HG02885 (cell line): Measurements from ENCODE around the gene SRPK2.
A peak's percentile ranks its signal among the peaks of the same experiment; 100 is the strongest.
"Not testable (repeated sequence)": the region's sequence is repeated elsewhere in the genome, so short reads cannot be mapped to it uniquely, and the experiment has no call there.

Source experiments
- ATAC-seq: cut with Tn5 transposase; IDR thresholded peaks from one replicate; pipeline ENCODE4 v1.9.1; 2021; ENCODE audit warnings: mild to moderate bottlenecking; ENCODE audit not compliant: unreplicated experiment, poor library complexity

The SRPK2 gene

DNA sequence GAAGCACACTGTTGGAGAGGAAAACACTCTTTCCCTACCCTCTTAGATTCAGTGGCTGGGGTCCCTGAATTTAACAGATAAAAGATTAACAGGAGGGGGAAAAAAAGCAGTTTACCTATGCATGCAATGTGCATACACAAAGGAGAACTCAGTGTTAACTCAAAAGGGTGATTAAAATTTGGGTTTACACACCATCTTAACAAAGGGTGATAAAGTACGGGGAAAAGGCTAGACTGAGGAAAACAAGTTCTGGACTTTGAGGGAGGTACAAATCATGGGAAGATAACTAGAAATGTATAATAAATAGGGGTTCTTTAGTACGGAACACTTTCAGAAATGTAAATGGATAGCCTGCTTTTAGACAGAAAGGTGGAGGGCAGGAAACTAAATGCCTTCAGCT, 83.1 kb downstream of the SRPK2 start:
- ATAC-seq, result no peak

DNA sequence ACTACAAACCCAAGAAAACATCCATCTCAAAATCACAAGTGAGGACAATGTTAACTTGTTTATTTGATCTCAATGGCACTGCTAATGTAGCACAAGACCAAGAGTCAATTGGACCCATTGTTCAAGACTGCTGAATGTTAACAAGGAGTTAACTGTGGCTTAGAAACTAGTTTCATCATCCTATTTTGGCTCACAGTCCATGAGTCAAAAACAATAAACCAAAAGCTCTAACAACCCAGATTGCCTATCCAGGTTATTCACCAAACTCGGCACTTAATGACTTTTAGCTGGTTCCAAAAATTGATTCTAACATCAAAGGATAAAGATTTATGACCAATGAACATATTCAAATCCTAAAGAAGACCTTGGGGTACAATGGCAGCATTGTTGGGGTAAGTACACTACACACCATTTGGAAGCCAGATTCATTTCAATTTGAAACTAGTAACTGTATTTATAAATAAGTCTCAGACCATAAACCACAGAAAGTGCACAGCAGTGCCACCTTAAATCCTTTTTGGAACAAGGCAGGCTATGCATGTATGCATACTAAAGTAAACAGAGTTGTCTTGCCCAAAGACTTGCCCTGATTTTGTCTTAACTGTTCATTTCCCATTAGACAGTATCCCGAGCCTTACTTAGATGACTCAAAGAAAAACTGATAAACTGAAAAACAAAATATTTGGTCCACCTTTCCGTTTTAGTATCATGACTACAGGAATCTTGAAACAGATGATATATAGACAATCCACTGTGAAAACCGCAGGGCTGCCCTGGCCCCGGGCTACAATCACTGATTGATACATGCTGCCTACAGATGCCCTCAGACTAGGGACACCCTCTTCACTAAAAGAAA, 84.5 kb downstream of the SRPK2 start:
- ATAC-seq, result peak; percentile 78

- not testable (repeated sequence) for ATAC-seq
Observed at GRCh38 chr7:105300587-105300986, 88.1 kb downstream of the SRPK2 start.

GRCh38 chr7:105298439-105298894, 90.3 kb downstream of the SRPK2 start:
- peak; percentile 96 for ATAC-seq

GRCh38 chr7:105297985-105298384, 90.7 kb downstream of the SRPK2 start:
- peak; percentile 36 for ATAC-seq

DNA sequence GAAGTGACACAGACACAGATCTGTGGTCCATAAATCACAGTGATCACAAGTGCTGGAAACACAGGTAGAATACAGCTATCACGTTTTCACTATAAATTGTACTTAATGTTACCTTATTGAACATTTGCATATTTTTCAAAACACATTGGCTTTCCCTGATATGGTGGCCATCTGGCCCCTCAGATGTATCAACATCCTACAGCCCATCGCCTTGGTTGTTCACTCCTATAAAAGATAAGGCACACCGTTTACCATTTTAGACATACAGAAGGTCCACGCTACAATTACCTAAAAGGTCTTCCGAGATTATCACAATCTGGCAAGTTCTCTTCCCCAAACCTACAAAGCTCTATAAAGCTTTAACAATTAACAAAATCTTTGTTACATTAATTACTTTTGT, 91.4 kb downstream of the SRPK2 start:
- no peak for ATAC-seq

DNA sequence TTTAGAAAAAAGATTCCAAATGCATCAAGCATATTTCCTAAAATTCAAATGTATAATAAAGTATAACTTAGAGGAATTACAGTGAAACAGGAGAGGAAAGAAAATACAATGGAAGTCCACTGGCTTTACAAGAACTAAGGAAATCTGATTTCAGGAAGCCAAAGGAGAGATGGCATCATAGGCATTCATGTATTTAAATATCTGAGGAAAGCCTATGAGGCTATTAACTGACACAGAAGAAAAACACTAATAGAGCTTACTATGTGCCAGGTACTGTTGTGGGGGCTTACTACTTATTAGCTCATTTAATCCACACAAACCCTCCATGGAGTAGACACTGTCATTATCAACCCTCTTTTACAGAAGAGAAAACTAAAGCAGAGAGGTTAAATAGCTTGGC, 92.2 kb downstream of the SRPK2 start:
- no peak for ATAC-seq

- ATAC-seq, result no peak
Observed at GRCh38 chr7:105295596-105296352, 92.9 kb downstream of the SRPK2 start.

GRCh38 chr7:105294482-105294881, 94.2 kb downstream of the SRPK2 start:
- not testable (repeated sequence) for ATAC-seq

- no peak for ATAC-seq
Observed at GRCh38 chr7:105289704-105290103, 99.0 kb downstream of the SRPK2 start.

DNA sequence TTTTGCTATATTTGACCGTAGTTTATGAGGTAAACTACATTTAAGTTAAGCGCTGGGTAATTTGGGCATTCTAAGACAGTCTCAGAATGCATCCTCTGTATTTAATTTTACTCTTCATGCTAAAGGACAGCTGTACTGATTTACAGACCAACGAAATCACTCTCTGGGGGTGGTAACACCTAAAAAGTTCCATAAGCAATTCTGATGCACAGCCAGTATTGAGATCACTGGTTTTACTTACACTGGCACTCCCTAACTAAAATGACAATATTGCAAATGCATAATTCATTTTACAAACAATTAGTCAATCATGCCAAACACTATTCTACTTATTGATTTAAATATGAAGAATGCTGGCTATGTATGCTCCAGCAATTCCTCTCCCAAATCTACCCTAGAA, 102.3 kb downstream of the SRPK2 start:
- ATAC-seq, result no peak

DNA sequence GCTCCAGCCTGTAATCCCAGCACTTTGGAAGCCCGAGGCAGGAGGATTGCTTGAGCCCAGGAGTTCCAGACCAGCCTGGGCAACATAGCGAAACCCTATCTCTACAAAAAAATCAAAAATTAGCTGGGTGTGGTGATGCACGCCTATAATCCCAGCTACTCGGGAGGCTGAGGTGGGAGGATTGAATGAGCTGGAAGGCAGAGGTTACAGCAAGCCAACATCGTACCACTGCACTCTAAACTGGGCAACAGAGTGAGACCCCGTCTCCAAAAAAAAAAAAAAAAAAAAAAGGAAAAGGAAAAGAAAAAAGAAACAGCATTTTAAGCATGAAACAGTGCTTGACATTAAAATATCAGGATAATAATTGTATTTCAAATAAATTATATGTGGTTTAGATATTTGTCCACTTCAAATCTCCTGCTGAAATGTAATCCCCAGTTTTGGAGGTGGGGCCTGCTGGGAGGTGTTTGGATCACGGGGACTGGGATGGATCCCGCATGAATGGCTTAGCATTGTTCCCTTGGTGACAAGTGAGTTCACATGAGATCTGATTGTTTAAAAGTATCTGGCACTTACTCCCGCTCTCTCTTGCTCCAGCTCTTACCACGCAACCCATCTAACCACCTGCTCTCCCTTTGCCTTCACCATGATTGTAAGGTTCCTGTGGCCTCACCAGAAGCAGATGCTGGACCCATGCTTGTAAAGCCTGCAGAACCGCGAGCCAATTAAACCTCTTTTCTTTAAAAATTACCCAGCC, 103.4 kb downstream of the SRPK2 start:
- ATAC-seq, result no peak

DNA sequence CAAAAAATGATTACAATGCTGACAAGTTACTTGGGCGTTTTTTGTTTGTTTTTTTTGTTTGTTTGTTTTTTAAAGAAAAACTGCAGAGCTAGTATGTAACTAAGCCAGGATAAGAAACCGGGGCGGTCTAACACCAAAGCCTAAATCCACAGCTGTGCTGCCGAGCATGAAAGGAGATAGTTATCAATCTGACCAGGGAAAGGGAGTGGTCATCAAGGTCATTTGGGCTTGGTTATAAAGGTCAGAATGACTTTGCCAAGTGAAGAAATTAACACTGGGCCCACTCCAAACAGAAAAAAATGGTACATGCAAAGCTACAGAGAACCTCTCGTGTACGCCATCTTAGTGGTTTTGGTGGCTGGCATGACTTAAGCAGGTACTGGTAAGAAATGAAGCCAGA, 104.7 kb downstream of the SRPK2 start:
- no peak for ATAC-seq

GRCh38 chr7:105281966-105282365, 106.8 kb downstream of the SRPK2 start:
- ATAC-seq, result no peak

DNA sequence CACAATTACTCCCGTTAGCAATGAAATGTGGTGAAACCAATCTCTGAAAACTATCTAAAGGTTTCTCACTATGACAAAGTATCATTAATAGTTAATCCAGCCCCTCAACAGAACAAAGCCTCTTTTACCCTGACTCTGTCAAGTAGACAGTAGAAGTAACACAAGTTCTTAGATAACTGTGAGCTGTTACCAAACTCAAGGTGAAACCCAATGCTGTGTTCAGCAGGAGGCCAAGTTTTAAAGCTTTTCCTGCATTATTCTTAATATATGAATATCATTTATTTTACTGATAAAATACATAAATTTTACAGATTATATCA, 109.1 kb downstream of the SRPK2 start:
- no peak for ATAC-seq

- no peak for ATAC-seq
Observed at GRCh38 chr7:105278973-105279687, 109.6 kb downstream of the SRPK2 start.

- ATAC-seq, result no peak
Observed at GRCh38 chr7:105278565-105278964, 110.2 kb downstream of the SRPK2 start.

DNA sequence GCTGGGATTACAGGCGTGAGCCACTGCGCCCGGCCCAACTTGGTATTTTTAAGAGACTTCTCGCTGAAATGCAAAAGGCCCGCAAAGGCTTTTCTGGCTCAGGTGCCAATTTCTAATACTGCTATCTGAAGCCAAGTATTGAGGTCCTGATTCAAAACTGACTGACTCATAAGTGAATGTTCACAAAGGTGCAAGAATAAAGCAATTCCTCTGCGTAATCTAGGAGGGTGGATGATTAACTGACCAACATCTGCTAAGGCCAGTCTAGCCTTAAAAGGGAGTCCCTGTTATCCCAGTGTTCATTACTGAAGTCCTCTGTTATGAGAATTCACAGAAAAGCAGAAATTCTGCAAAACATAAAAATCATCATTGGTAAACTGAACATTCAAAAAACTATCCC, 111.4 kb downstream of the SRPK2 start:
- no peak for ATAC-seq

- no peak for ATAC-seq
Observed at GRCh38 chr7:105270117-105270516, 118.6 kb downstream of the SRPK2 start.

DNA sequence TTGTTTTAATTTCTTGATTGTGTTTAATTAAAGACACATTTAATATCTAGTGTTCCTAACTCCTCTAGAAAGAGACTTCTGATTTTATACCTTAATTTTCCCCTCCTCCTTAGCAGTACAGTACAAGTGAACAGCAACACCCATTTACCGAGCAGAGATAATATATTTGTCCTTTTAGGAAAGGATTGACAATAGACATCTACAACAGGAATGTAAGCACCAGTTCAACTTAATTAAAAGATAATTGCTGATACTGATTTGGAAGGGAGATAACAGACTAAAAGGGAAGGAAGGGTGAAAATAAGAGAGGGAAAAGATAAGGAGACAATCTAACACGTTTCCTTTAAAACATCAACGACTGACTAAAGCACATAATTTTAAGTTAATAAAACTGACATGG, 119.3 kb downstream of the SRPK2 start:
- peak; percentile 26 for ATAC-seq
